GM23248 (cell line): ENCODE measurements around the gene ANKRD39. TPM values are rescaled to one million over a fixed set of nuclear protein-coding genes. Genes with fewer than 3 reads are reported as not detected.
"Not testable (repeated sequence)": the region's sequence is repeated elsewhere in the genome, so short reads cannot be mapped to it uniquely, and the experiment has no call there.

Source experiments
- DNase-seq: peaks from one replicate; pipeline ENCODE4 v3.0.0-alpha.2; 2015
- H2AFZ ChIP-seq: fragments of 200-600 bp; sonication (generic); 2 replicates; pipeline ENCODE4 v1.6.1; 2016; ENCODE audit warnings: antibody characterized with exemption
- H3F3A ChIP-seq: fragments of 200-600 bp; sonication (generic); 2 replicates; pipeline ENCODE4 v1.6.1; 2016; ENCODE audit warnings: mild to moderate bottlenecking, antibody characterized with exemption, mixed run types; ENCODE audit not compliant: insufficient read depth
- H3K27ac ChIP-seq: fragments of 200-600 bp; sonication (generic); 2 replicates; pipeline ENCODE4 v1.5.1; 2016; ENCODE audit warnings: mild to moderate bottlenecking
- H3K27me3 ChIP-seq: fragments of 200-600 bp; sonication (generic); replicated peaks from 2 replicates; pipeline ENCODE4 v1.6.1; 2016; ENCODE audit warnings: mild to moderate bottlenecking; ENCODE audit not compliant: insufficient read depth
- H3K36me3 ChIP-seq: fragments of 200-600 bp; sonication (generic); 2 replicates; pipeline ENCODE4 v1.6.1; 2016; ENCODE audit warnings: low read depth, mild to moderate bottlenecking
- H3K4me1 ChIP-seq: fragments of 200-600 bp; sonication (generic); 2 replicates; pipeline ENCODE4 v1.6.1; 2016; ENCODE audit warnings: mild to moderate bottlenecking; ENCODE audit not compliant: insufficient read depth
- H3K4me2 ChIP-seq: fragments of 200-600 bp; sonication (generic); one replicate; pipeline ENCODE4 v1.6.1; 2016; ENCODE audit warnings: mild to moderate bottlenecking; ENCODE audit not compliant: unreplicated experiment
- H3K4me3 ChIP-seq: fragments of 200-600 bp; sonication (generic); 2 replicates; pipeline ENCODE4 v1.5.1; 2016; ENCODE audit warnings: mild to moderate bottlenecking
- H3K79me2 ChIP-seq: fragments of 200-600 bp; sonication (generic); 2 replicates; pipeline ENCODE4 v1.6.1; 2016; ENCODE audit warnings: mild to moderate bottlenecking; ENCODE audit not compliant: insufficient read depth
- H3K9ac ChIP-seq: fragments of 200-600 bp; sonication (generic); 2 replicates; pipeline ENCODE4 v1.6.1; 2016; ENCODE audit warnings: mild to moderate bottlenecking
- H3K9me2 ChIP-seq: fragments of 200-600 bp; sonication (generic); 2 replicates; pipeline ENCODE4 v1.6.1; 2016; ENCODE audit warnings: mixed run types, mild to moderate bottlenecking, moderate library complexity; ENCODE audit not compliant: insufficient read depth
- H3K9me3 ChIP-seq: fragments of 200-600 bp; sonication (generic); one replicate; pipeline ENCODE4 v1.6.1; 2017; ENCODE audit warnings: low read depth
- H4K20me1 ChIP-seq: fragments of 200-600 bp; sonication (generic); 2 replicates; pipeline ENCODE4 v1.6.0; 2016; ENCODE audit not compliant: insufficient read depth
- EZH2 ChIP-seq: fragments of 200-600 bp; sonication (generic); IDR thresholded peaks from 2 replicates; pipeline ENCODE4 v1.6.1; 2018; ENCODE audit warnings: antibody characterized with exemption, mild to moderate bottlenecking; ENCODE audit not compliant: insufficient read depth, poor library complexity, severe bottlenecking
- EZH2phosphoT487 ChIP-seq: fragments of 200-600 bp; sonication (generic); IDR thresholded peaks from 2 replicates; pipeline ENCODE4 v1.6.1; 2018; ENCODE audit warnings: antibody characterized with exemption, moderate library complexity, mild to moderate bottlenecking, low read depth; ENCODE audit not compliant: insufficient read depth
- WGBS, 2 experiments: methylation state at CpG; one replicate each; pipeline ENCODE4 v1.1.6; 2015 to 2017; ENCODE audit warnings: low lambda C conversion rate in 2 of 2, low coverage in 1 of 2; ENCODE audit errors: missing lambda C conversion rate in 2 of 2; 5-methylcytosine and 5-hydroxymethylcytosine counted together
- in situ Hi-C: fragments of 300-500 bp; cut with MboI; formaldehyde crosslinking; loops from 2 replicates; pipeline ENCODE4 v1.15.0; 2020
- polyA plus RNA-seq: library from polyadenylated mRNA; unstranded; fragments of >200 nt; fragmentation: Nextera tagmentation; extraction: Ambion mirVana; gene quantifications from 2 replicates; pipeline ENCODE4 v1.2.1, GENCODE V29; 2016
- total RNA-seq: library from RNA; depleted of rRNA; stranded (reverse); fragments of >200 nt; shearing (Covaris generic); gene quantifications from 2 replicates; pipeline ENCODE4 v1.2.3, GENCODE V29; 2014

ANKRD39 gene
- total and polyA plus RNA-seq, 2 experiments from 2014 or later, result 10.9 to 12.3 TPM

- Histone ChIP-seq H3K9me3 (no peaks in the 10 kb centered on the region), H3K4me3 (no peak overlapping the region), H3K9me2 (no peaks in the 10 kb centered on the region), H3K9ac (no peak overlapping the region), H3K36me3 (no peaks in the 10 kb centered on the region), H2AFZ (no peak overlapping the region), H4K20me1 (no peaks in the 10 kb centered on the region), H3K27me3 (no peaks in the 10 kb centered on the region), H3K27ac (no peak overlapping the region), H3K4me1 (peaks cover 5% of the 10 kb centered on the region; the same call in 1 of the 2 replicates), H3K4me2 (no peak overlapping the region), H3K79me2 (no peaks in the 10 kb centered on the region), H3F3A (no peaks in the 10 kb centered on the region)
- TF ChIP-seq EZH2phosphoT487 (no peak), EZH2 (no peak)
- in situ Hi-C loops, result no loop called here
- DNase-seq, result no peak
- WGBS, 2 experiments, result 95 to 96% methylated on average over 10 of the region's 10 CpGs
Measured at GRCh38 chr2:96807127-96807471, 50.7 kb downstream of the ANKRD39 start.

- no peak for TF ChIP-seq EZH2
- TF ChIP-seq EZH2phosphoT487, result no peak
- Histone ChIP-seq H2AFZ (no peak overlapping the region), H3K9me3 (no peaks in the 10 kb centered on the region), H3K4me2 (no peak overlapping the region), H3K27me3 (no peaks in the 10 kb centered on the region), H3K79me2 (no peaks in the 10 kb centered on the region), H3F3A (no peaks in the 10 kb centered on the region), H3K4me1 (0 out of 2 replicates have a peak, but pooled peaks cover under 1% of the 10 kb centered on the region), H3K27ac (no peak overlapping the region), H3K9ac (no peak overlapping the region), H4K20me1 (no peaks in the 10 kb centered on the region), H3K9me2 (no peaks in the 10 kb centered on the region), H3K4me3 (no peak overlapping the region), H3K36me3 (no peaks in the 10 kb centered on the region)
- in situ Hi-C loops, result no loop called here
- no peak for DNase-seq
- WGBS, 2 experiments, result 94 to 96% methylated on average over 21 to 23 of the region's 23 CpGs
Measured at GRCh38 chr2:96806468-96807126, 51.2 kb downstream of the ANKRD39 start.

GRCh38 chr2:96805946-96806345 is 51.9 kb downstream of the ANKRD39 start:
- H3K4me1 ChIP-seq, H3K4me2 ChIP-seq, H4K20me1 ChIP-seq, H3F3A ChIP-seq, H3K9me3 ChIP-seq, H3K9ac ChIP-seq, DNase-seq, H3K79me2 ChIP-seq, in situ Hi-C loops, H3K9me2 ChIP-seq, H3K27me3 ChIP-seq, H3K4me3 ChIP-seq, H2AFZ ChIP-seq, H3K27ac ChIP-seq, H3K36me3 ChIP-seq: not testable (repeated sequence)
- WGBS, 2 experiments, result 87 to 93% methylated on average over 2 to 19 of the region's 20 CpGs

- no peaks in the 10 kb centered on the region for H3K4me1 ChIP-seq
- no peaks in the 10 kb centered on the region for H4K20me1 ChIP-seq
- H3K9me2 ChIP-seq, result no peaks in the 10 kb centered on the region
- no peaks in the 10 kb centered on the region for H3K79me2 ChIP-seq
- TF ChIP-seq EZH2phosphoT487 (no peak), EZH2 (no peak)
- in situ Hi-C loops, result no loop called here
- H3K4me2 ChIP-seq, result no peak overlapping the region
- H3F3A ChIP-seq, result no peaks in the 10 kb centered on the region
- no peak for DNase-seq
- no peaks in the 10 kb centered on the region for H3K9me3 ChIP-seq
- no peak overlapping the region for H3K27ac ChIP-seq
- no peak overlapping the region for H2AFZ ChIP-seq
- H3K9ac ChIP-seq, result no peak overlapping the region
- H3K36me3 ChIP-seq, result no peaks in the 10 kb centered on the region
- no peak overlapping the region for H3K4me3 ChIP-seq
- H3K27me3 ChIP-seq, result no peaks in the 10 kb centered on the region
Measured at GRCh38 chr2:96804986-96805385, 52.8 kb downstream of the ANKRD39 start.

GRCh38 chr2:96802721-96803120 is 55.1 kb downstream of the ANKRD39 start:
- DNase-seq, result no peak
- Histone ChIP-seq H2AFZ (no peak overlapping the region), H3K4me1 (no peaks in the 10 kb centered on the region), H3K27ac (no peak overlapping the region), H3K4me3 (no peak overlapping the region), H3K4me2 (no peak overlapping the region), H3K79me2 (no peaks in the 10 kb centered on the region), H3K27me3 (no peaks in the 10 kb centered on the region), H3K9me3 (no peaks in the 10 kb centered on the region), H4K20me1 (no peaks in the 10 kb centered on the region), H3K9ac (no peak overlapping the region), H3F3A (no peaks in the 10 kb centered on the region), H3K9me2 (no peaks in the 10 kb centered on the region), H3K36me3 (no peaks in the 10 kb centered on the region)
- WGBS, 2 experiments, result 94 to 99% methylated on average over 7 of the region's 7 CpGs
- TF ChIP-seq EZH2 (no peak), EZH2phosphoT487 (no peak)
- in situ Hi-C loops, result no loop called here
